Posterior cingulate gyrus (tissue), 11 donors: Measurements from ENCODE around the gene CBLN3.
"Not testable (repeated sequence)": the region's sequence is repeated elsewhere in the genome, so short reads cannot be mapped to it uniquely, and the experiment has no call there.

Experiments
- DNase-seq, 10 donors: peaks; one replicate each; pipeline versions ENCODE4 v3.0.0 to v3.0.0-alpha.2; 2020 to 2021; ENCODE audit warnings: mixed read lengths in 3 of 10
- intact Hi-C: fragments of 100-400 bp; cut with DNase I; formaldehyde crosslinking; loops from one replicate; pipeline ENCODE4 v1.15.1; 2023

CBLN3 gene

GRCh38 chr14:24389226-24389848, 40.1 kb downstream of the CBLN3 start:
- no peak for DNase-seq
- intact Hi-C loops, result no loop called here

GRCh38 chr14:24388474-24389179, 40.8 kb downstream of the CBLN3 start:
- DNase-seq, result no peak
- intact Hi-C loops, result no loop called here

GRCh38 chr14:24387579-24387978, 41.9 kb downstream of the CBLN3 start:
- intact Hi-C loops, DNase-seq: not testable (repeated sequence)

GRCh38 chr14:24387009-24387345, 42.5 kb downstream of the CBLN3 start:
- intact Hi-C loops, result no loop called here

GRCh38 chr14:24385524-24385923, 43.9 kb downstream of the CBLN3 start:
- DNase-seq, result no peak
- intact Hi-C loops, result no loop called here

More at GRCh38 chr14:24387009-24387345, 42.5 kb downstream of the CBLN3 start:
- DNase-seq, result peak in 1 of 10 donors; percentile 2

- no peak for DNase-seq
Measured at GRCh38 chr14:24384169-24384568, 45.3 kb downstream of the CBLN3 start.

GRCh38 chr14:24382064-24382371, 47.5 kb downstream of the CBLN3 start:
- intact Hi-C loops, result no loop called here
- no peak for DNase-seq

More at GRCh38 chr14:24384169-24384568, 45.3 kb downstream of the CBLN3 start:
- intact Hi-C loops, result no loop called here

- DNase-seq, result peak in 1 of 10 donors; percentile 53
- intact Hi-C loops, result no loop called here
Measured at GRCh38 chr14:24381363-24382063, 48.0 kb downstream of the CBLN3 start.

GRCh38 chr14:24379907-24380730, 49.3 kb downstream of the CBLN3 start:
- intact Hi-C loops, result no loop called here
- no peak for DNase-seq

GRCh38 chr14:24378981-24379906, 50.2 kb downstream of the CBLN3 start:
- intact Hi-C loops, result no loop called here
- peak in 1 of 10 donors; percentile 63 for DNase-seq

- no peak for DNase-seq
- intact Hi-C loops, result no loop called here
Measured at GRCh38 chr14:24378327-24378726, 51.1 kb downstream of the CBLN3 start.

- DNase-seq, result no peak
- intact Hi-C loops, result no loop called here
Measured at GRCh38 chr14:24377657-24378056, 51.8 kb downstream of the CBLN3 start.

- peak in 1 of 10 donors; percentile 48 for DNase-seq
- intact Hi-C loops, result no loop called here
Measured at GRCh38 chr14:24377126-24377525, 52.3 kb downstream of the CBLN3 start.
